GM19324 (cell line): Measurements from ENCODE around the gene MVD.

Experiments
- ATAC-seq: cut with Tn5 transposase; IDR thresholded peaks from one replicate; pipeline ENCODE4 v1.9.1; 2021; ENCODE audit warnings: mild to moderate bottlenecking, moderate library complexity; ENCODE audit not compliant: unreplicated experiment, low FRiP score

Gene MVD

DNA sequence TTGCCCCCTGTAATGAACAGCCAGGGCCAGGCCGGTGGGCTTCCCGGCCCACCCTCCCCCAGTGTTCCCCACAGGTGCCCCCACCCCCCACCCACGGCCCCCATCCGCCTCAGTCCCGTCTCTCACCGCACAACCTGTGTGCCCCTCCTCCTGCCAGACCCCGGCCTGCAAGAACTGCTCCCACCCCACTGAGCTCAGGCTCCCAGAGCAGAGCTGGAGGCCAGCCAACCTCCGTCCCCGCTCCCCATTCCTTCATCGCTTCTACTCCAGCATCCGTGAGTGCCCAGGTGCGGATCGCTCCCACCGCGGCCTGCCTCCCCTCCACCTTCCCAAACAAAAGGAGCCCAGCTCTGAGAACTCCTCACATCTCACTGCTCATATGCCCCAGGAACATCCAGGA is 4.2 kb downstream of the MVD start:
- ATAC-seq = no peak

DNA sequence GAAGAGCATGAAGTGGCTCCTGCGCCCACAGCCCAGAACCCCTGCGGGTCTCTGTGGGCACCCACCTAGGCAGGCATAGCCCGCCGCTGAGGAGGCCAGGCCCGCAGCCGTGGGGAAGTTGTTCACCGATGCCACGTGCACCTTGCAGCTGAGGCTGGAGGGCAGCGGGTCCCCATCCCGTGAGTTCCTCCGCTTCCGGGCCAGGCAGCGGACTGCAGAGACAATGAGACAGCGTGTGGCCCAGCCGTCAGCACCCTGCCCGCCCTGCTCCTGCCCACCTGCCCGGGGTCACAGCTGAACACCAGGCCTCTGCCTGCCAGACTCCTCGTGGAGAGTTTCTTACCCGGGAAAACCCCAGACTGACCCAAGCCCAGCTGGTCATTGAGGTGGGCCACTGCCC is 5.5 kb downstream of the MVD start:
- ATAC-seq = no peak

DNA sequence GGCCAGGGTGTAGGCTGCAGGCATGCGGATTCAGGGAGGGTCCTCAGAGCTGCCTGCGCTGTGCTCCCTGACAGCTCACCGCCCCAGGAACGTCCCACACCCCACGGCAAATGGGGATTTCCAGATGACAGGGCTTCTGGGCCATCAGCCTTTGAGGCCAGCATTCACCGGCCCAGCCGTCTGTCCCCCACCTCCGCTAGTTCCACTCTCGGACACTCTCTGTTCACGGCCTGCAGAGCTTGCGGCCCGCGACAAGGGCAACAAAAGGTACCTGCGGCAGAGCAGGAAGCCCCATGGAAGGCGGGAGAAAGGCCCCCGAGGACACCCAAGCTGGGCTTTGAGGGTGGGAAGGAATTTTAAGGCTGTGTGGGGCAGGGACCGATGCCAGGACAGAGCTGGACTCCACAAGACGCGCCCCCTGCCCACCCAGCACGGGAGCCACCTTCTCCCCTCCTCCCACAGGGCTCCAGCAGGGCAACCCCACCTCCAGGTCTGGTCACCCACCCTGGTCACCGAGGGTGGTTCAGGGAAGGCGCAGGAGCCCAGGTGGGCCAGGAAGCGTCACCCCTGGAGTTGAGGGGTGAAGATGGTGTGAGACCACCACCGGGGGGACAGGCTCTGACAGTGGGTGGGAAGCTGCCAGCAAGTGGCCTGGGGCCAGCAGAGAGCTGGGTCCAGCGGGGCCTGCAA is 6.5 kb downstream of the MVD start:
- no peak for ATAC-seq

DNA sequence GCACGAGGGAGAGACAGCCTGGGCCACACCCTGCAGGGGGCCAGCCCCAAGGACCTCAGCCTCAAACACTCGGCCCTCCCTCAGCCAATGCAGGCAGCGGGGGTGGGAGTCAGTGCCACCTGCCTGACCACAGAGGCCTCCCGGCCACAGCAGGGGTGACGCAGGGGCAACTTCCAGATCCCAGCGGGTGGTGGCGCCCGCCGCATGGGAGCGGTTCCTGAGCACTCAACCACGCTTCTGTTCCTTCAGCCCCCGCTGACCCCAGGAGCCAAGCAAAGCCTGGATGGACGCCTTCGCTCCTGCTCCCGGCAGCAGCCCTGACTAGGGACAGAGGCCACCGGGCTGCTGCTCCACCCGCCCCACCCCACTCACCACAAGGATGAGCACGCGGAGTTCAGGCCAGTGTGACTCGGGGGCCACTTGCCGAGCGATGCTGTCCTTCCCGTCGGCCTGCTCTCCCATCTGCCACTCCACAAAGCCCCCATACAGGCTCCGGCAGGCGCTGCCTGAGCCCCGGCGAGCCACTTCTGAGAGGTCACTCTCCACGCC is 7.1 kb downstream of the MVD start:
- no peak for ATAC-seq

DNA sequence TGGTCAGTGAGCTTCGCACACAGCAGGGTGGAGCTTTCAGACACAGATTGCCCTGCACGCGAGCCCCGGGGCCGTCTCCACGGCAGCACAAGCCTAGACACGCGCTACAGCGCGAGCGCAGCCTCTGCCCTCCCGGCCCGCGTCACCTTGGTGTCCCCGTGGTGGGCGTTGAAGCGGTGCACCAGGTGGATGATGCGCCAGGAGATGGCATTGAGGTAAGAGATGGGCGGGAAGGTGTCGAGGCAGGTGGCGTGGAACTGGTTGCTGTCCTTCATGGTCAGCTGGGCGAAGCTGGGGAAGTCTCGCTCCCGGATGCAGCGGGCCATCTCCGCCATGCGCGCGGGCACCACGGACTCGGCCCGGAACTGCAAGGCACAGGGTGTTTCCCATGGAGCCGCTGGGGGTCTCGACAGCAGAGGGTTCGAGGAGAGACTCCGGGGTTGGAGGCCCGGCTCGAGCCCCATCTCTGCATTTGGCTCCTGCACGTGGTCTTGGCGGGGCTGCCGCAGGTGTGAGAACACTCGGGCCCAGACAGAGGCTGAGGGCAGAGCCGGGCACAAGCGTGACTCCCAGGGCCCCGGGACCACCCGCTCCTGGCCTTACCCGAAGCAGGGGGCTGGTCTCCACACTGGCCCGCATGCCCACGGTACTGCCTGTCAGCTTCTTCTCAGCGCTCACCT is 7.7 kb downstream of the MVD start:
- no peak for ATAC-seq

DNA sequence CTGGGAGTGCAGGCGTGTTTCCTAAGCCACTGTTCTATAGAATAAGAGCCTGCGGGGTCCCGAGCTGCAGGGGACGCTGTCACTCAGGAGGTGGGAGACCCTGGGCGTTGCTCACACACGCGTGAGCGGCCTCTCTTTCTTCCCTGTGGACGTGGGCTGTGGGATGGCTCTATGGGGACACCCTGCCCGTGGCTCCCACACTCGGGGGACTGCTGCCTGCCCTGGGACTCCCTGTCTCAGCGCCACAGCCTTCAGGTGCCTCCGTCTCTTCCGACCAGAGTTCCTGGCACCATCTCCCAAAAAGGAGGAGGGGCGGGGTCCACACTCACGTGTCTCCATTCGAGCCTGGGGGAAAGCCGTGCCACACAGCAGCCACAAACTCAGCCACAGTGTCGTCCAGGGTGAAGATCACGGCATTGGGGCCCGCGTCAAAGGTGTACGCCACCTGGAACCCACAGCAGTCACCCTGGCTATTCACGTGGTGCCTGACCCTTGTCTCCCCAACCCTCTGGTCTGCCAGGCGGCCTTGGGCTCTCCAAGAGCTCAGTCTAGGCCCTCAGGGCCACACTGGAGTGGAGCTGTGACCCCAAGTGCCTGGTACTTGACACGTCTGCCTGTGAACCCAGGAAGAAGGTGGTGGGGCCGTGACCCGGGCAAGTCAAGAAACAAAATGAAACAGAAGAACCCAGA is 8.4 kb downstream of the MVD start:
- ATAC-seq = no peak

DNA sequence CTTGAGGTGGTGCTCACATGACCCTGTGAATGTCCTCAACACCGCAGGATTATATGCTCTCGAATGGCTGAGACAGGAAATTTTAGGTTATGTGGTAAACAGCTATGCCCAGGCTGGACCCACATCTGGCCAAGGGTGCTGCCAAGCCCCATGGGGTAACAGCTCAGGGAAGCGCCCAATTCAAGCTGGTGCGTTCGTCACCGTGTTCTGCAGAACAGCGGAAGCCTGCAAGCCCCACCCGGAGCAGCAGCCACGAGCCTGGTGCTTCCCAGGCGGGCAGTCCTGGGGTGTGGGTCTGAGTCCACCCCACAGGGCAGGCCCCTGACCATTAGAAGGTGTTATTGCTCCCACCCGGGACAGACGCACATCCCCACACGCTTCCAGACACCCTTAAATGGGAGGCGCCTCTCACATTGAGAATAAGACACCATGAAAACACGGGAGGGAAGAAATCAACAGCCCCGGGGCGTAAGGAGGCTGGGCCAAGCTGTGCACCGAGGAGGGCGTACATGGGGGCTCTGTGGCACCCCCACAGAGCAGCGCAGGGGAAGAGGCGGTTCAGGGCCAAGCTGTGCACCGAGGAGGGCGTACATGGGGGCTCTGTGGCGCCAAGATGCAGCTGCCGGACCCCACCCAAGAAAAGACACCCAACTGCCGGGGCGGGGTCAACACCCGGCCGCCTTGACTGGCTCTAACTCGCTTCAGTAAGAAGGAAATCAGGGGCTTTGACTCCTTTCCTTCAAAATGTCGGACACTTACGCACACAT is 9.1 kb downstream of the MVD start:
- ATAC-seq = no peak

DNA sequence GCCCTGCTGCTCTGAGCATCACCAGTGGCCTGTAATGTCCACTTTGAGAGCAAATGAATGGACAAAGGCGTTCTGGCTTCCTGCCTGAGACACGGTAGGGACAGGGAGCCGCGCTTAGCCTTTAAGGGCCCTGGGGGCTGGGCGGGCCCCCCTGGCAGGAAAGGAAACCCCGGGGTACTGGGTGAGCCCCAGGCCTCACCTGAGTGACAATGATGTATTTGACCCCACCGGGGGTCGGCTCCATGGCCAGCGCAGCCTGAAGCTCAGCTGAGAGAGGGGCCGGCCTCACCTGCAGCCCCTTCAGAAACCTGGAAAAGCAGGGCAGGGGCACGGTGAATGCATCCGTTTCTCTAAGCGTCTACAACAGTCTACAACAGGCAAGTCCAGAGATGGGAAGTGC is 9.8 kb downstream of the MVD start:
- no peak for ATAC-seq

DNA sequence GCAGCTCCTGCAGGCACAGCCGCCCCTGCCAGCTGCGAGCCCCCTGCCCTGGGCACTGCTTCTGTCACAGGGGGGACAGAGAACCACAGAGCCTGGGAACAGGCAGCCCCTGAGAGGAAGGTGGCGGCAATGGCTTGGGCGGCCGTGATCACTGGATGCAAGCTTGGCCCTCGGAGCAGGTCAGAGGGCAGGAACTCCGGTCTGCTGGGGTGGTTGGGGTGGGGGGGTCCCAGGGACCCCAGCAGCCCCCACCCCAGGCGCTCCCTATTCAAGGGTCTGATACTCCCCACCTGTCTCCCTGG is 10.2 kb downstream of the MVD start:
- no peak for ATAC-seq

DNA sequence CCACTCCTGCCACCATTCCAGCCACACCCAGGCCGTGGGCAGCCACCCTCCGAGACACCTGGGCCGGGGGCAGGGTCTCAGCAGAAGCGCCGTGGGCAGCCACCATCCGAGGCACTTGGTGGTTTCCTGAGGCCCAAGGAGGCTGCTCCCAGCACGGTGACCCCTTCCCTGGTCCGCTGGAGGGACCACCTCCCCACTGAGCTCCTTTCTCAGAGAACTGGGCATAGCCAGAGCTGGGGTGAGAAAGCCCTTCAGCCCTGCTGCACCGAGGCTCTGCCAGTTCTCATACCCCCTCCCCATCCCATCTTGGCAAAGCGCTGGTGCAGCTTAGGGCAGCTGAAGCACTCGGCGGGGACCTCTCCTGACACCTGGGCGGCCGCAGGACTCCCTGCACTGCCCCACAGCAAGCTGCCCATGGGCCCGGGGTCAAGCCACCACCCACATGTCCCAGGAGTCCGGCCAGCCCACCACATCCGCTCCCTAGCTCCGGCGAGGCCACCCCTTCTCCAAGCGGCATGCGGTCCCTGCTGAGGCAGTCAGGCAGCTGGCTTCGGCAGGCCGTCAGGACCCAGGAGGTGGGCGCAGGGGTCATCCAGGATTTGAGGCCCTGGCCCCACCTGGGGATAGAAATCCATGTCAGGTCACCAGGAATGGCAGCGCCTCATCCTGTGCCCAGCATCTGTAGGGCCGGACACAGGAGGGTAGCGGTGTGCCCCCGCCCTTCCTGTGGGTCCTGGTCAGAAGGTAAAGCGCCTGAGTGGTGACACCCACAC is 10.7 kb downstream of the MVD start:
- ATAC-seq = no peak

DNA sequence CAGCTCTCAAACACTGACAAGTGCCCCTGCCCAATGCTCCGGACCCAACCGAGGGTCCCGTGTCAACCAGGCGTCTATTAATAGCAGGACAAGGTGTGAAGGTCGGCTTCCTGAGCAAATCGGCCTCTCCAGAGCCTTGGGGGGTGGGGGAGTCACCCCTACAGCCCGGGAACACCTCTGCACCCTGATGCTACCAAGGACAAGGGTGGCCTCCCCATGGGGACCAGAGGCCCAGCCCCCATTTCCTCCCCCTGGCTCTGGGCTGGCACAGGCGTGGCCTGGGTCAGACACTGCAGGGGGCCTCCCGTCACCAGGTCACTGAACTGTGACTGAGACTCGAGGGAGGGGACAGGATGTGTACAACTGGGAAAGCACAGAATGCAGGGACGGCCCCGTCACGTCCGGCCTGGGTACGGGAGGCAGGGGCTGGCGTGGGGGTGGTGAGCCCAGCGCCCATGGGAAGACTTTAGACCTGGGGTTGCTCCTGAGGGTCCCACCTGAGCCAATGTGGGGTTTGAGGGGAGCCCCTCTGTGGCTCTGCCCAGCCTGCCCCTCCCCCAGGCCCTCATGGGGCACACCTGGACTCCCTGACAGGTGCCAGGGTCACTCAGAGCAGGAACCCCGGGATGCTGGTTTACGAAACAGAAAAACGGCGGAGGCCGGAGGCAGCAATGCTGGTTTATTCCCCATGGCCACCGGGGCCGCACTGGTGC is 11.5 kb downstream of the MVD start:
- ATAC-seq = peak; percentile 64

DNA sequence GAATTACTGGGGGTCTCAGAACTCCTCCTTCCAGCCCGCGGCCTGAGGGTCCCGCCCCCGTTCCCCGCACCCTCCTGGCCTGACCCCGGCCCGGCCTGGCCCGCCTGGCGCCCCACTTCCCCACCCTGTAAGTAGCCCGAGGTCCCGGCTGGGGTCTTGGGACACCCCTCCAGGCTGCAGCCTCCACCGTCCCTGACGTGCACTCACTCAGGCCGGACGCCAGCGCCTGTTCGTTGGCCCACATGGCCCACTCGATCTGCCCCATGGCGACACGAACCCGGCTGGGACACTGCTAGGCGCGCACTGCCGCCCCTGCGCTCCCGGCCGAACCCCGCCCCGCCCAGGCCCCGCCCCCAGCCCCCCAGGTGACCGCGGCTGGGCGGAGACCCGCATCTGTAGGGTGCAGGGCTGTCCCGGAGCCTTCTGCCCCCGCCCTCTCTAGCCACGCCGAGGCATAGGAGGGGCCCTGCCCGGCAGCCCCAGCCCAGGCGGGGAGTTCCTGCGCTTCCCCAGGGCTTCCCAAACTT is 12.1 kb downstream of the MVD start, which contains the start of gene CYBA:
TSS of gene CYBA (minus strand) at position 305 of the 527 bp plus-strand sequence. CDS start at position 265, 40 bp downstream.
- peak; percentile 68 for ATAC-seq

DNA sequence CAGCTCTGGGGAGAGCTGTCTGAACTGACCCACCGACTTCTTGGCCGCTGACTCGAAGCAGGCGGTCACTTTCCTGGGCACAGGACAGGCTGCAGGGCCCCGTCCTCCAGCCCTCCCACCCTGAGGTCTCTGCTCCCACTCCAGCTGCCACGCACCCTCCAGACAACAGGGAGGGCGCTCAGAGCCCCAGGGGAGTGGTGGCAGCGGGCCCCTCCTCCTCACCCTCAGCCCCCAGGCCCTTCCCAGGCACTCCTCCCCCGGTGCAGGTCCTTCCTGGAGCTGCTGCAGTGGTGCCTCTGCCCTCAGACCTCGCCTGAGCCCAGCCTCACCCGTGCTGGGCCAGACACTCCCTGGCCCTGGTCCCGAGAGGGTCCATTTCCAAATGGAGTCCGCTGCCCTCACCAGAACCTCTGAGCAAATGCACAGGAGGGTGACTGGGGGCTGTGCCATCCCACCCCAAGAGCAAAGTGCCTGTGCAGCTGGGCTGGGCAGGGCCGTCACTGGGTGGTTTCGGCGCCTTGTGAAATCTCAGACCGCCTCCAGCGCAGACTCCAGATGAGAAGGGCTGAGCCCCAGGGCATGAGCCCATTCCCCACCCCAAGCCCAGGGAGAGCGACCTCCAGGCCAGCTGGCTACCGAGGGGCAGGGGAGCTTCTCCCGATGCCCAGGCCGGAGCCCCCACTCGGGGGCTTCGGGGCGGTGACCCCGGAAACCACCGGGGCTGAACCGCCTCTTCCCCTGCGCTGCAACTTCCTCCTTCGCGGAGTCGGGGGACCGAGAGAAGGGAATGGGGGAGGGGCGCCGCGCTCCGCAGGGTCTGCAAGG is 12.8 kb downstream of the MVD start:
- peak; percentile 20 for ATAC-seq

DNA sequence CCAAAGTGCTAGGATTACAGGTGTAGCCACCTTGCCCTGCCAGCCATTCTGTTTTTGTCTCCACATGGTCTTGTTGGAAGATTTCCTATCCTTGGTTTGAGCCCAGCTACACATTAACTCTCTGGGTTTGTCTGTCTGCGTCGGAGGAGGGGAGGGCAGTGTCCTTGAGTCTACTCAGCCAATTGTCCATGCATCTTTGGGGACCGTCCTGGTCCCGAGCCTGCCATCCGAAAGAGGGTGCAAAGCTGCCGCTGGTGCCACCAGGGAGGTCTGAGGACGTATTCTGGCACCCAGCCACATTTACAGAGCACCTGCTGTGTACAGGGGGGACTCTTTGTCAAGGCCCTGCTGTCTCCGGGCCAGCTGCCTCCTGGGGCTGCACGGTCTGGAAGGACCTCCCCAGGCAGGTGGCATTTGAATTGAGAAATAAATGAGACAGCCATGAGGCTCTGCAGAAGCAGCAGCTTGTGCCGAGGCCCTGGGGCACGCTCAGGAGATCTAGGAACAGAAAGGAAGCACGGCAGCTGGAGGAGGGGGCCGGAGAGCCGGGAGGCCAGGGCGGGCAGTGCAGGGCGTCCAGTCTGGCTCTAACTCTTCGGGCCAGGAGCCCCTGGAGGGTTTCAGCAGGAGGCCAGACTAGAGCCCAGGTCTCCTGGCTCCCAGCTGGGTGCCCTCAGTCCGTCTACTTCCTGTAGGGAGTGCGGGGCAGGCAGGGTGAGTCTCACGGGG is 13.5 kb downstream of the MVD start:
- ATAC-seq = no peak

DNA sequence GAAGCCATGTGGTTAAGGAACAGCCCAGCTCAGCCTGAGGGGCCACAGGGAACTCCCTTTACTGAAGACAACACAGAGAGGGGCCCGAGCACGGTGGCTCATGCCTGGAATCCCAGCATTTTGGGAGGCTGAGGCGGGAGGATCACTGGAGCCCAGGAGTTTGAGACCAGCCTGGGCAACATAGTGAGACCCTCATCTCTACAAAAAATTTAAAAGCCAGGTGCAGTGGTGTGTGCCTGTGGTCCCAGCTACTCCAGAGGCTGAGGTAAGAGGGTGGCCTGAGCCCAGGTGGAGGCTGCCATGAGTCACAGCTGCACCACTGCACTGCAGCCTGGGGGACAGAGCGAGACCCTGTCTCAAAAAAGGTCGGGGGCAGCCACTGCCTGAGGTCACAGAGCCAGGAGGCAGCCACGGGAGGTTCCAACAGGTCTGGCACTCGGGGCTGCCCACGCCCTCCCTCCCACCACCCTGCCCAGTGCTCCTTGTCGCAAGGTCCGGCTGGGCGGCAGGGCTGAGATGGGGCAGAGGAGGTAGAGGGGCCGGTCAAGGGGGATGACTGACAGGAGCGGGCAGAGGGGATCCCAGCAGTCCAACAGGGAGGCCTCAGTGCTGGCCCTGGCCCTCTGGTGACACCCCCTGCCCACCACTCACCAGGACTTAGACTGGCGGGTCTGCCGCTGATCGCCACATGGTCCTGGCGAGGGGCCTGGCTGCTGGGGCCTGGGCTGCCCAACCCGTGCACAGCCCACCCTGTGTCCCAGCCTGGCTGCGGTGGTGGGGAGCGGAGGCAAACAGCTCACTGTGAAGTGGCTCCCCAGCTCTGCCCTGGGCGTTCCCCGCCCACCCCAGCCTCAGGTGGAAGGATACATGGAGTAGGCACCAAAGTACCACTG is 15.5 kb downstream of the MVD start:
- ATAC-seq = no peak

DNA sequence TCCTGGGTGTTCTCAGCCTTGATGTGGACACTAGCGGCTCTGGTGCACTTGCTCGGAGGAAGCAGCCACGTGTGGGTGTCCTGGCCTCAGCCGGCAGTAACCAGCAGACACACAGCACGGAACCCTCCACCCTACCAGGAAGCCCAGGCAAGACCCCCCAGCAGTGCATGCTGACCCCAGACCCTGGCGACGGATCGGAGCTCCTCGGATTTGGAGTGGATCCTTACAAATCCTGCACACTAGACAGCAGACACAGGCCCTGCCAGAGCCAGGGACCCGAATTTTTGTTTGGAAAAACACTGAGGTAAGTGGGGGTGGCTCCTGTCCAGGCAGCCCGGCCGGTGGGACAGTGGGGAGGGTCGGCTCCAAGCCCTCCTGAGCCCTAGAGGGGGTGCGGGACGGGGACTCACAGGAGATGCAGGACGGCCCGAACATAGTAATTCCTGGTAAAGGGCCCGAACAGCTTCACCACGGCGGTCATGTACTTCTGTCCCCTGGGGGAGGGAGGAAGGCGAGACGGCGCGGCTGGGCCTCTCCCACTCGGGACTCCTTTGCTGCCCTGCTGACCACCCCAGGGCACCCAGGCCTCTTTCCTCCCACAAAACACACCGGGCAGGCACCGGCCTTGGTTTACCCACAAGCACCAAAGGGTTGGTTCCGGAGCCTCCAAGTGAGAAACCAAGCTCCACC is 16.4 kb downstream of the MVD start:
- no peak for ATAC-seq
